GM04504 (cell line): ENCODE data around the gene KIF6.
"Not testable (repeated sequence)": the region's sequence is repeated elsewhere in the genome, so short reads cannot be mapped to it uniquely, and the experiment has no call there.

ENCODE experiments used
- DNase-seq: peaks from one replicate; pipeline ENCODE4 v3.0.0-alpha.2; 2012; ENCODE audit warnings: low read depth

The KIF6 gene

DNA sequence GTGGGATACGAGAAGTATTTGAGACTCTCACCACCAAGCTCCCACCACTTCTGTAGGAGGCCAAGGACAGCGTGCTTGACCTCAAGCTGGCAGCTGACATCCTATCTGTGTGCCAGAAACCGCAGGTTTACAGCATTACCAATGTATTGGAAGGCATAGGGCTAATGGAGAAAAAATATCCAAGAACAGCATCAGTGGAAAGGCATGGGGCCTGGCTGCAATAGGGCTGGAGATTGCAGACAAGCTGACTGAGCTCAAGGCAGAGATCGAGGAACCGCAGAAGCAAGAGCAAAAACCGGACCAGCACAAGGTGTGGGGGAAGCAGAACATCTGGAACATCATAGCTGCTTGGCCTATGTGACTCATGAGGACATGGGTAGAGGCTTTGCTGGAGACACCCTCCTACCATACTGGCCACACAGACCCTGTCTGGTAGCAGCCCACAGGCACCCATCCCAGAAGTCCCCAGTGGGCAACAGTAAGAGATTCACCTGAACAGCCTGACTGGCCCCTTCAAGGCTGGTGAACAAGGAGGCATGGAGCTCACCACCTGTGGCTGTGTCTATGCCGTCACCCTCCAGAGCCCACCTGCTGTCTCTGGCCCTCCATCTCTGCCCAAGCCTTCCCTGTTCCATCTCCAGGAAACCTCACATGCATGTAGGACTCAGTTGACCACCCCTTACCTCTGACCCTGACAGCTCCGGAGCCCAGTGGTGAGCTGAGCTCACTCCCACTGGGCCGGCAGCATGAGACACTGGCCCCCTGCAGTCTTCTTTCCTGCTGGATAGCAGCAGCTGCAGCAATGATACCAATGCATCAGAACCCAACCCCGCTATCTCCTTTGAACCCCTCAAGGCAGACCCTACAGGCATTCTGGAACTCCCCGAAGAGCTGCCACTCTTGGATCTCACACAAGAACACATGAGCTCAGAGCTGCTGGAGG is 171.1 kb downstream of the KIF6 start:
- no peak for DNase-seq

DNA sequence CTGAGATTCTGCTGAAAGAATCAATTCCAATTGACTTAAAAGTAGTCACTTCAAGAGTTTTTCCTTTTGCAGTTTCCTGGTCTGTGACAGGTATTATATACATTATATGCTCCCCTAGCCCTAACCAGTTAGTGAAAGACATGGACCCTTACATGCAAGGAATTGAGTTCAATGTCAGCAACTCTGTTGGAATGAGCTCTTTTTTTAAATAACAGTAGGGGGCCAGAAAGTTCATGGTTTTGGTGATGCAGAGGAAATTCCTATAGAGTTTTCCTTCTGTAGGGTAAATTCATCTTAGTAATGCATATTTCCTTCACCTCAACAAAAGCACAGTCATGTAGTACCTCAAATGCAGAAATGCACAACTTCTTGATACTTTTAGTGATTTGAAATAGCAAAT is 172.2 kb downstream of the KIF6 start:
- no peak for DNase-seq

DNA sequence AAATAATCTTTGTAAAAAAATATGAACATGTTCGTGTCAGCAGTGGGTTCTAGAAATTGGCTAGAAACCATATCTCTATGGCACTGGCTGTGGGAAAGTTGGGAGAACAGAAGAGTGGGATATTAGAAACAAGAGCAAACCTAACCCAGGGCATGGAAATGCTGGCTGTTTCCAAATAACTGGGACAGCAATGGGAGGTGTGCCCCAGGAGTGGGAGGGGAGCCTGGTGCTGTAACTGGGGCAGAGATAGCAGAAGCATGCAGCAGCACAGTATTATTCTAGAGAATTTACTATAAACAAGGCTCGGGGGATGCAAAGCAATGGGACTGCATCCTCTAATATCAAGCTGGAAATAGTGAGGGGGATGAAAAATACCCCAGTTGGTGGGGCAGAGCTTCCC is 175.0 kb downstream of the KIF6 start:
- no peak for DNase-seq

DNA sequence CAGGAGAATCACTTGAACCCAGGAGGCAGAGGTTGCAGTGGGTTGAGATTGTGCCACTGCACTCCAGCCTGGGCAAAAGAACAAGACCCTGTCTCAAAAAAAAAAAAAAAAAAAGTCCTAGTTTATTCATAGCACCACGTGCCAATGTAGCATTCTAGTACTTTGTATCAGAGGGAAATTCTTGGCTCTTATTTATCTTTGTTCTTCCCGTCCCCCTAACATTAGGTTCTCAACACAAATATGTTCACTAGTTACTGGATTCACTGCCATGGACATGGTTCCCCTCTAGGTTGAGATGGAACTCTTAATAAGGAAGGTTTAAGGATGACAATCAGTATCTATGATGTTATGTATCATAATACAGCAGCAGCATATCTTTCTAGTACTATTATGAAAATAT is 178.5 kb downstream of the KIF6 start:
- no peak for DNase-seq

DNA sequence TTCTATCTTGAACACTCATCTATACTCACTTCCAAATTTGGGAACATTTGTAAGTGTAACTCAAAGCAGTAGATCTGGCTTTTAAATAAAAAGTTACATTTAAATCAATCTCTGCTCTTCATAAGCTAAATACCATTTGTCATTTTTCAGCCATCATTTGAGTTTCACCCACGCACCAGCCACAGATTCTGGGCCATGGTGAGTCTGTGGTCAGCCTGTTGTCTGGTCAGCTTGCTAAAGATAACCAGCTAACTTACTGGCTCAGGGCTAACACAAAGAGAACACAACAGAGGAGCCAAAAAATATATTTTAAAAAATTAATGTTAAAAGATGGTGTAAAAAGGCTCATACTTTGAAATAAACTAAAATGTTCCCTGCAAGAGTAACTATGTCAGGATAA is 181.3 kb downstream of the KIF6 start:
- DNase-seq = no peak

DNA sequence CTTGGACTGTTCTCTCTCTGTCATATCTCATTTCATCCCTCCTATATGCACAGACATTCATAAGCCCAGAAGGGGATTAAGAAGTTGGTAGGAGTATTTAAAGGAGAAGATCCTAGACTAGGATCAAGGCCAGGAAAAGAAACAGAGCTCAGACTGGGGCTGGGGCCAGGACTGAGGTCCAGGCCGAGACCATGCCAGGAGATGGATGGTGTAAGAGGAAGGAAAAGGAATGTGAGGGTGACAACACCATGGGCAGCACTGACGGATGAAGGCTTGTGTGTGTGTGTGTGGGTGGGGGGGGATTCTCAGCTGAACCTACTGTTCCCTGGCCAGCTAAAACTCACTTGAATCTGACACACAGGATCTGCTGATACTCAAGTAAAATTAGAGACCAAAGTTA is 182.1 kb downstream of the KIF6 start:
- DNase-seq = no peak

DNA sequence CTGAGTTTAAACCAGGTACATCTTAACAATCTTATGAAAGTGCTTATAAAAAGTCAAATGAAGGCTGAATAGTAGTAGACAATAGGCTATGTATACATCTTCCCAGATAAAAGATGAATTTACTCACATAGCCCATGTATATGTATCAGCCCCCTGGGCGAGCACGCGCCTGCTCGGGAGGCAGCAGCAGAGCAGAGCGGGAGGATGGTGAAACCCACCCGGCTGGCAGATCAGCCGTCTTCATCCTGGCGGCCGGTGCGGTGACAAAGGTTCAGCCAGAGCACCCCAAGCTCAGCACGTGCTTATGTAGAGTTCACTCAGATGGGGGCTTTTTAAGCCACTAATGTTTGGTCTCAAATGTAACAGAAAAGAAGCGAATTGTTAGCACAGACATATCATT is 184.8 kb downstream of the KIF6 start:
- no peak for DNase-seq

DNA sequence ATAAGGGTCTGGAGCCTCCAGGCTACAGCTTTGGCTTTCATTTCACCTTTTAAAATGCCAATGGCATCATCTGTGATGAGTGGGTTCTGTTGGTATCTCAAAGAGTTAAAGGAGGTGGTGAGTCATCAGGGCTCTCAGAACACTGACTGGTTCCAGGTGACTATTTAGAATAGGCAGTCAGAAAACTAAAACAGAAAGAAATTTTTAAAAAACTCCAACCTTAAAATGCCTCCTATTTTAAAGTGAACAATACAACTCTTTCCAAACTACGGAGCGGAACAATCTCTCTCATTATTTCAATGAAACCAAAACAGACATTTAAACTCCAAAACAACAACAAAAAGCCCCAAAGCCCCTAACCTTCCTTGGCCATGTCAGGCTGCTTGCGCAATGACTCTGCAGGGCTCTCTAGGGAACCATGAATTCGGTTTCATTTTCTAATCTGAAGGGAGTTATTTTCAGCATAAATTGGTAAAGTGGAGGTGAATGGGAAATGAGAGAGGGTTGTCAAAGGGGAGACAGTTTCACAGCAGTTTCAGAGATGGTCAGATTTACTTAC is 194.9 kb downstream of the KIF6 start:
- no peak for DNase-seq

DNA sequence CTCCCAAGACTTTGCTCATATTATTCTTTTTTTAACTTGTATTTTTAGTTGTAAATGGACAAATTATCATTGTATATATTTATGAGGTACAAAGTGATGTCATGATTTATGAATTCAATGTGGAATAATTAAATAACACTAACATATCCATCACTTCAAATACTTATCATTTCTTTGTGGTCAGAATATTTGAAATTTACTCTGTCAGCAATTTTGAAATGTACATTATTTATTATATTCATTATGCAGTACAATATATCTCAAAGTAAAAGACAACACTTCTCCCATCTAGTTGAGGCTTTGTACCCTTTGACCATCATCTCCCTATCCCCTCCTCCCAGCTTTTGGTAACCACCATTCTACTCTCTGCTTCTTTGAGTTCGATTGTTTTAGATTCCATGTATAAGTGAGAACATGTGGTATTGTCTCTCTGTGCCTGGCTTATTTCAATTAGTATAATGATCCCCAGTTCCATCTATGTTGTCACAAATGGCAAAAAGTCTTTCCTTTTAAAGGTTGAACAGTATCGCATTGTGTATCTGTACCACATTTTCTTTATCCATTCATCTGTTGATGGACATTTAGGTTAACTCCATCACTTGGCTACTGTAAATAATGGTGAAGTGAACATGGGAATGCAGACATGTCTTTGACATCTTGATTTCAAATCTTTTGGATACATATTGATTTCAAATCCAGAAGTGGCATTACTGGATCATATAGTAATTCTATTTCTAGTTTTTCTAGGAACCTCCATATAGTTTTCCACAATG is 197.2 kb downstream of the KIF6 start:
- DNase-seq = no peak

DNA sequence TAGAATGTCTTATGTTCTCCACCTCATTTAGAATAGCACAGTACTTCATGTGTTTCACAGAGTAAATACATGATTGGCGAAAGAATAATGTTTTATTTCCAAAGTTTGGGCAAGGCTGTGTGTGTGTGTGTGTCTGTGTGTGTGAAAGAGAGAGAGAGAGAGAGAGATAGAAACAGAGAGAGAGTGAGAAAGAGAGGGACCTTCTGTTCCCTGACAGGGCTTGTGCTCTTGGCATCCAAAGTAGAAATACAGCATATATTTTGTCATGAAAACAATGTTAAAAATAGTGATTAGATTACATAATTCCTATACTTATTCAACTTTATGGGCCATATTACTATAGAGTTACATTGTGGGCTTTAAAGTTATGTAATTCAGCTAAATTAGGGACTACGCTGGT is 201.2 kb downstream of the KIF6 start:
- DNase-seq = no peak

DNA sequence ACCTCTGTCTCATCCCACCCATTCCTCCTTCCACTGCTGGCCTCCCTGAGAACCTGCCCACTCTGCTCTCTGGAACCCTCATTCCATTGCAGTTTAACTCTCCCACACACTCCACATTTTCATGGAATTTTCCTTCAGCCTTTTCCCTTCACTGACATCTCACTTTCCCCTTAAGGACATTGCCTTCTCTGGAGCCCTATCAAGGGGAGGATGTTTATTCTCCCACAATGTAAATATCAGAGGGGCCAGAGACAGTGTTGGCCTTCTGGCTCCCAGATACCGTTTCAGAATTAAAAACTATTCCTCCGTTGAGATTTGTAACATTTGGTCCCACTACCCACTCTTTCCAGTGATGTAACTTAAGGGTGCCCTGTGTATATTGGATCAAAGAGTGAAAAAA is 203.2 kb downstream of the KIF6 start:
- DNase-seq = no peak

DNA sequence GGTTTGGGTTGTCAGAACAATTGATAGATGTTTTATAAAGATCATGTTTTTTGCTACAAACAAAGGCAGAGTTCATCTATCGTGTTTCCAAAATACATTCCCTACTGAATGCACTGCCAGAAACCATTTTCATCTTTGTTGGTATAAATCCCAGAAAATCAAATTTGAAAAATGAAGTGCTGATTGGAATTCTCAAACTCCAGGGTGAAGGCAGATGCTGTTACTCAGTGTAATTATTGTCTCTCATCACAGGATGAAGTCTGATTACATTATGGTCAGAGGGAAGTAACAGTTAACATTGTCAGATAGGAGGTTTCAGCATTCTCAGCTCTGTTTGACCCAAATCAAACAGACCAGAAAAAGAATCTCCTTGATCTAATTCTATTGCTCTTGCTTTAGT is 204.3 kb downstream of the KIF6 start:
- no peak for DNase-seq

DNA sequence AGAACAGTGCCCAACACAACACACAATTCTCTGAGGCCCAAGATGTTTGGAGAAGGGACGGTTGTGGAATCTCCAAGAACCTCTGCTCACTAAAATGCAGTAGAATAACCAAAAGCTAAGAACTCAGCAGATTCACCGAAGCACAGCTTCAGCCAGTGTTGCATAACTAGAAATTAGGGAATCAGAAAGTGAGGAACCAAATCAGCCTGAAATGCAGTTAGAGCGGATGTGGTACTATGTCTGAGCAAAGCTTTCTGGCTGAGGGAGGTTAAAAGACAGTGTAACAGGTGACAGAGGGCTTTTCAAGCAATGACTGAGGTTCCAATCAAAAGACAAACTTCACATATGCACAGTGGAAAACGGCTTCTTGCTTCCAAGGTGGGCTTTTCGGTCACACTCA is 204.8 kb downstream of the KIF6 start:
- DNase-seq = no peak

DNA sequence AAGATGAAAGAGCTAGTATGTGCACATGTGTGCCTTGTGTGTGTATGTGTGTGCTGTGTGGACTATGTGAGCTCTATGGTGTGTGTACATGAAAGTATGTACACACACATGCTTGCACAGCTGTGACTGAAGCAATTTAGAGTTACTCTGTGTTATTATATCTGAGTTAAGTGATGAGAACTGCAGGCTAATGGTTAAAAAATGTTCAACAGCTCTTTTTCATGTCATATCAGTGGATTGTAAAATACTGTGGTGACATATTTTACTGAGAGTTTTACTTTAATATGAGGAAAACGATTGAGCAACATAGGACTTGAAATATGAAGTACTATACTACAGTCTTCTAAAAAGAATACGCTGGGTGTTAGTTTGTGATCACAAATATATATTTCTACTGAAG is 207.0 kb downstream of the KIF6 start:
- no peak for DNase-seq

DNA sequence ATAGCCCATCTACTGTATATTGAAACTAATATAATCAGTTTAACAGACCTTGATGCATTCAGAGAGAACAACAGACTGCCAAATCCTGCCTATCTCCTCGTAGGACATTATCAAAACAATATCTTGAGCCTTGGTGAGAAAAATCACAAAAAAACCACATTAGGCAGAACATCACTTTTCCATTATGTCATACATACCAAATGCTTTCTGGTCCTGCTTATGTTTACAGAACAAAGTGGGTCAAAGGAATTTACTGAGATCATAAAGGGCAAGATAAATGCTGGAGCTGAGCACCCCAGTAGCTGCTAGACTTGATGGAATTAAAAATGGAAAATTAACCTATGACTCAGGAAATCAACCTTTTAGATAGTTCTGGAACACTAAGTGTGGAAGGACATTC is 207.5 kb downstream of the KIF6 start:
- DNase-seq = no peak

DNA sequence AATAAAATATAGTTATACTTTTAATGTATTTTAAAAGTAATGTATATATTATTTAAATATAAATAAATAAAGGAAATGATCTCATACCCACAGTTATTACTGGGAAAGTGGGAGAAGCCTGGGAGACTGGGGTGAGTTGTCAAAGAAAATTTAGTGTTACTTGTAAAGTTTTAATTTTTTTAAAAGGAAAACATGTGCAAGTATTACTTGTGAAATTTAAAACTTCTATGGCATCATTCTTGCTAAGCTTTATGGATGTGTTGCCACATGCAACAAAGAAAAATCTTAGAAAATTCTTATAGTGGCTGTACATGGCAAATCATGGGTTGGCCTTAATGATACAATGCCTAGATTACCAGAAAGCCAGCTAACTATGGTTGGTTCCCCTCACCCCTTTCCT is 208.7 kb downstream of the KIF6 start:
- no peak for DNase-seq

DNA sequence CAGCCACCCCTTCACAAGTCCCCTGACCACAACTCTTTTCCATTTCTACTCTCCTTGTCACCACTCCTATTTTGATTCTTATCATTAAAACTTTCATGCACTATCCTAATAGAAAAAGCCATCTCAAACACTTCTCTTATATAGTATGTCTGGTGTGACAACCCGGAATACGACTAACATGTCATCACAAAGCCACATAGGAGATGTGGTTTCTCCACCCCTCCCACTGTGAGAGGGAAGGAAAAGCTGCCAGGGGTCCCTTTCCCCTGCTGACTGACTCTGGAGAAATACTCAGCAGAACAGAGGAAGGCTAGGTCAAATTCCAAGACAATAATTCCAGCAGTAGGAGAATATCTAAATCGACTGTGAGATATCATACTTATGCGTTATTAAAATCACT is 209.7 kb downstream of the KIF6 start:
- no peak for DNase-seq

DNA sequence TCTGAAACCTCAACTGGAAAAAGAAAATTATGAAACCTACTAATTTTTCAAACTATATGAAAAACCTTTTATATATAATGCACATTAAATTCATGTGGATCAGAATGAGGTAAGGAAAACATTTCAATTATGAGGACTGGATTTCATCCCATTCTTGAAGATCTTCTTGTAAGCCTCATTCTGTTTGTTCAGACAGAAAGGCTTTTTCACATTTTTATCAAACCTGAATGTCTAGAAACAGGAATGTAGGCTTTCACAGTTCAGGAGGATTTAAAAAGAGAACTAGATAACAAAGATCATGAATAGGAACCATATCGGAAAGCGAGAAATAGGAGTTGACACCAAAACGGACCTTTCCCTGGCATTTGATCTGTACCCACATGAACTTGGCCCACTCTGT is 210.2 kb downstream of the KIF6 start:
- no peak for DNase-seq

DNA sequence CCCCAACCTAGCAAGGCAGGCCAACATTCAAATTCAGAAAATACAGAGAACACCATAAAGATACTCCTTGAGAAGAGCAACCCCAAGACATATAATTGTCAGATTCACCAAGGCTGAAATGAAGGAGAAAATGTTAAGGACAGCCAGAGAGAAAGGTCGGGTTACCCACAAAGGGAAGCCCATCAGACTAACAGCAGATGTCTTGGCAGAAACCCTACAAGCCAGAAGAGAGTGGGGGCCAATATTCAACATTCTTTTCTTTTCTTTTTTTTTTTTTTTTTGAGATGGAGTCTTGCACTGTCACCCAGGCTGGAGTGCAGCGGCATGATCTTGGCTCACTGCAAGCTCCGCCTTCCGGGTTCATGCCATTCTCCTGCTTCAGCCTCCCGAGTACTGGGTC is 215.4 kb downstream of the KIF6 start:
- not testable (repeated sequence) for DNase-seq

DNA sequence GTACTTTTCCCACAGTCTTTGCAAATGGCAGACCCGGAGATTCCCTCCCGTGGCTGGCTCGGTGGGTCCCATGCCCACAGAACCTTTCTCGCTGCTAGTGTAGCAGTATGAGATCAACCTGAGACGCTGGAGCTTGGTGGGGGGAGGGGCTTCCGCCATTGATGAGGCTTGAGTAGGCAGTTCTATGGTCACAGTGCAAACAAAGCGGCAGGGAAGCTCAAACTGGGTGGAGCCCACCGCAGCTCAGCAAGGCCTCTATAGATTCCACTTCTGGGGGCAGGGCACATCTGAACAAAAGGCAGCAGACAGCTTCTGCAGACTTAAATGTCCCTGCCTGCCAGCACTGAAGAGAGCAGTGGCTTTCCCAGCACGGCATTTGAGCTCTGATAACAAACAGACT is 216.7 kb downstream of the KIF6 start:
- no peak for DNase-seq

DNA sequence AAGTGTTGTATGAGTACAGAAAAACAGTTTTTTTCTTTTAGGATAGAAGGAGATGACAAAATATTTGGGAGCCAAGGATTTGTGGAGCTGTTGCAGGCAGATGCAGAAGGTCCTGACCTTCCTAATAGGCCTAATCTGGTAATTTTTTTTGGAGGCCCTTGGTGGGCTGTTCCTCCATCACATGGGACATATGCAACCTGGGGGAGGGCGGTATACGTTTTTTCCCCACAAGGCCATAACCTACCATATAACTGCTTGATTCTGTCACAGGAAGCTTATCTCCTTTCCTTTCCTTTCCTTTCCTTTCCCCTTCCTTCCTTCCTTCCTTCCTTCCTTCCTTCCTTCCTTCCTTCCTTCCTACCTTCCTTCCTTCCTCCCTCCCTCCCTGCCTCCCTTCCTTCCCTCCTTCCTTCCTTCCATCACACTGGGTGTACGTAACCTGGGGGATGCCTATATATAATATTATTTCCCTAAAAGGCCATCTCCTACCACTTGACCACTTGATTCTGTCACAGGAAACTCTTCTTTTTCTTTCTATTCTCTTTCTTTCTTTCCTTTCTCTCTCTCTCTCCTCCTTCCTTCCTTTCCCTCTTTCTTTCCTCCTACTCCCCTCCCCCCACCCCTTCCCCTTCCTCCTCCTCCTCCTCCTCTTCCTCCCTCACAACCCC is 217.7 kb downstream of the KIF6 start:
- no peak for DNase-seq

DNA sequence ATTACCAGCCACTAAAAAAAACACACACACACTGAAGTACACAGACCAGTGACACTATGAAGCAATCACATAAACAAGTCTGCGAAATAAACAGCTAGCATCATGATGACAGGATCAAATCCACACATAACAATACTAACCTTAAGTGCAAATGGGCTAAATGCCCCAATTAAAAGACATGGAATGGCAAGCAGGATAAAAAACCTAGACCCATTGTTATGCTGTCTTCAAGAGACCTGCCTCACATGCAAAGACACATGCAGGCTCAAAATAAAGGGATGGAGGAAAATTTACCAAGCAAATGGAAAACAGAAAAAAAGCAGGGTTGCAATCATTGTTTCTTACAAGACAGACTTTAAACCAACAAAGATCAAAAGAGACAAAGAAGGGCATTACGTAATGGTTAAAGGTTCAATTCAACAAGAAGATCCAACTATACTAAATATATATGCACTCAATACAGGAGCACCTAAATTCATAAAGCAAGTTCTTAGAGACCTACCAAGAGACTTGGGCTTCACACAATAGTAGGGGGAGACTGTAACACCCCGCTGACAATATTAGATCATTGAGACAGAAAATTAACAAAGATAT is 222.7 kb downstream of the KIF6 start:
- DNase-seq = not testable (repeated sequence)
